ENCODE measurements around the gene SLC8A2.
A peak's percentile ranks its signal among the peaks of the same experiment; 100 is the strongest.

SLC8A2 gene, protein sequence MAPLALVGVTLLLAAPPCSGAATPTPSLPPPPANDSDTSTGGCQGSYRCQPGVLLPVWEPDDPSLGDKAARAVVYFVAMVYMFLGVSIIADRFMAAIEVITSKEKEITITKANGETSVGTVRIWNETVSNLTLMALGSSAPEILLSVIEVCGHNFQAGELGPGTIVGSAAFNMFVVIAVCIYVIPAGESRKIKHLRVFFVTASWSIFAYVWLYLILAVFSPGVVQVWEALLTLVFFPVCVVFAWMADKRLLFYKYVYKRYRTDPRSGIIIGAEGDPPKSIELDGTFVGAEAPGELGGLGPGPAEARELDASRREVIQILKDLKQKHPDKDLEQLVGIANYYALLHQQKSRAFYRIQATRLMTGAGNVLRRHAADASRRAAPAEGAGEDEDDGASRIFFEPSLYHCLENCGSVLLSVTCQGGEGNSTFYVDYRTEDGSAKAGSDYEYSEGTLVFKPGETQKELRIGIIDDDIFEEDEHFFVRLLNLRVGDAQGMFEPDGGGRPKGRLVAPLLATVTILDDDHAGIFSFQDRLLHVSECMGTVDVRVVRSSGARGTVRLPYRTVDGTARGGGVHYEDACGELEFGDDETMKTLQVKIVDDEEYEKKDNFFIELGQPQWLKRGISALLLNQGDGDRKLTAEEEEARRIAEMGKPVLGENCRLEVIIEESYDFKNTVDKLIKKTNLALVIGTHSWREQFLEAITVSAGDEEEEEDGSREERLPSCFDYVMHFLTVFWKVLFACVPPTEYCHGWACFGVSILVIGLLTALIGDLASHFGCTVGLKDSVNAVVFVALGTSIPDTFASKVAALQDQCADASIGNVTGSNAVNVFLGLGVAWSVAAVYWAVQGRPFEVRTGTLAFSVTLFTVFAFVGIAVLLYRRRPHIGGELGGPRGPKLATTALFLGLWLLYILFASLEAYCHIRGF

DNA sequence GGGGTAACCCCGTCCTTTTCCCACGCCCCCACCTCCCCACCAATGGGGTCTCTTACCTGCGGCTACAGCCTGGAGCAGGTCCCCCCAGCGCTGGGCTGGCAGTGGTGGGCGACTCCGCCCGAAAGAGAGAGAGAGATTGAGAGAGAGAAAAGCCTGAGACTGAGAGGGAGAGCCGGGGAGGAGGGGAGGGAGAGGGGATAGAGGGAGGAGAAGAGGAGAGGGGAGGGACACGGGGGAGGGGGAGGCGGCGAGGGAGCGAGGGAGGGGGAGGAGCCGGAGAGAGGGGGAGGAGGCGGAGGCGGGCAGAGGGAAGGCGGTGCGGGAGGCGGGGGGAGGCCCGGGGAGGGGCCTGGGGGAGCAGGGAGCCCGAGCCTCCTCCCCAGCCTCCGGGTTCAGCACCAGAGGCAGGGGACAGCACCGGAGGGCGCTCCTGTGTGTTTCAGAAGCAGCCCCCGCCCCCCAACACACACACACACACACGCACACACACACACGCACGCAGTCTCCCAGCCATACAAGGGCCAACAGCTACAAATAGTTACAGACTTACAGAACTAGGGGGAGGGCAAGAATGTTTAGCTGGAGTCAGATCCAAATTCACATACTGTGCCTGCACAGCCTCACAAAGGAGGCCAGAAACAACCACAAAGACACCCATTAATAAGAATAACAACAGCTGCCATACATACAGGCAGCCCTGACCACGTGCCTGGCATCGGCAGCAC lies at the start of gene SLC8A2:
SLC8A2 (minus strand) TSS at position 161 of the 725 bp plus-strand sequence. CDS start 5,490 bp downstream, outside the sequence.
- no peak for DNase-seq (ENCODE audit: low spot score)

DNA sequence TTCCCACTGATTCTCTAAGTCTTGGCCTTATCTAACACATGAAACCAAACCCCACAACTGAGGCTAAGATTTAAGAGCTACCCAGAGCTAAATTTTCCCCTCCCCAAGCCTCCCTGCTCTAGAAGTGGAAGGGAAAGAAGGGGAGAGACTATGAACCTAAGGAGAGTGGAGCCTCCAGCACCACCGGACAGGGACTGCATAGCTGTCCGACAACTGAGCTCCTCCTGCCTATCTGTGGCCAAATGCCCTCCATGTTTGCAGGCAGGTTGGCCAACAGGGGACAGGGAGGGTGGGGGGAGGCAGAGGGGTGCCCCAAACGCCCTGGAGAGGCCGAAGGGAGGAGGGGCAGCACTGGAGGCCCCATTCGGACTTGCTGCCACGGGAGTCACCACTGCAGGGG lies 49.1 kb upstream of the SLC8A2 start:
- no peak for DNase-seq (ENCODE audit: low spot score)

DNA sequence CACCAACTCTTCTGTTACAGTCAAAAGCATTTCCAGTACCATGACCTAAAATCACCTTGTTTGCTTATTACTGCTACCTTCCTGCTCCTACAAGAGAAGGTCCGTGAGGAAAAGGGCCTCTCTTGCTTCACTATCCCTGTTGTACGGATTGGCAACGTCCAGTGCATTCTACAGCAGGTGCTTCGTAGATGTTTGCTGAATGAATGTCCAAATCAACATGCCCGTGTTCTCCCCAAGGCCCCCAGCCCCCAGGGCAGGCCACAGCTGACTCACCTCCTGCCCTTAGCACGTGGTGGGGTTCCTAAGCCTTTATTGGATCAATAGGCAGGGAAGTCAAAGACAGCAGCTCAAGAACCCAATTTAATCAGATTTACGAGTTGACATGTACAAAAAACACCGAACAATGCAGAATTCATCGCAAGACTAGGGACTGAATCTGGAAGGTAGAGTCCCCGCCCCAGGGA lies 48.7 kb upstream of the SLC8A2 start:
- DNase-seq (ENCODE audit: low spot score) = no peak

DNA sequence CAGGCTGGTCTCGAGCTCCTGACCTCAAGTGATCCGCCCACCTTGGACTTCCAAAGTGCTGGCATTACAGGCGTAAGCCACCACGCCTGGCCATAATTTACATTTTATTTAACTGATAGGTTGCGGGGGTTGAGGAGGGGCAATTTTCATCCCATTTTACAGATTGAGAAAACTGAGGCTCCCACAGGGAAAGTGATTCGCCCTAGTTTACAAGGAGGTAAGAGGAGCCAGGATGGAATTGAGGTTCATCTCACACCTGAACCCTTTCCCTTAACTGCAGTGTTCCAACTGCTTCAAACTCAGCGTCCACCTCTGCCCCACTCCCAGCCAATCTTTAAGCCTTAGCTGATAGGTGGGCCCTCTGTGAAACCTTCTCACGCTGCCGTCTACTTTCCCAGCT lies 47.2 kb upstream of the SLC8A2 start:
- DNase-seq (ENCODE audit: low spot score) = no peak

DNA sequence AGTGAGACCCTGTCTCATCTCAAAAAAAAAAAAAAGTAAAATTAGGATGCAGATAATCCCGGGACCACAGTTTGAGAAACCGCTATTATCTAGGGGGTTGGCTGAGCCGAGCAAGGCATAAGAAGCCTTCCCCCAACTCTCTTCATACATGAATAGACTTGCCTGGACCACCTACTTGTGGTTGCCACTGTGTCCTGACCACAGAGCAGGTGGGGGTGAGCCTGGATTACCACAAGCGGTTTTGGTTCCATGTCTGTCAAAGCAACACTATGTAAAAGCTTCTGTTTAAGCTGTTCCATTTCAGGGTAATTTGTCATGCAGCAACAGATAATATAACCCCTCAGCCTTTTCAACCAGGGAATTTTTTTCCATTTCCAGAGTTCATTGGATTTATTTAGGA lies 46.4 kb upstream of the SLC8A2 start:
- no peak for DNase-seq (ENCODE audit: low spot score)

DNA sequence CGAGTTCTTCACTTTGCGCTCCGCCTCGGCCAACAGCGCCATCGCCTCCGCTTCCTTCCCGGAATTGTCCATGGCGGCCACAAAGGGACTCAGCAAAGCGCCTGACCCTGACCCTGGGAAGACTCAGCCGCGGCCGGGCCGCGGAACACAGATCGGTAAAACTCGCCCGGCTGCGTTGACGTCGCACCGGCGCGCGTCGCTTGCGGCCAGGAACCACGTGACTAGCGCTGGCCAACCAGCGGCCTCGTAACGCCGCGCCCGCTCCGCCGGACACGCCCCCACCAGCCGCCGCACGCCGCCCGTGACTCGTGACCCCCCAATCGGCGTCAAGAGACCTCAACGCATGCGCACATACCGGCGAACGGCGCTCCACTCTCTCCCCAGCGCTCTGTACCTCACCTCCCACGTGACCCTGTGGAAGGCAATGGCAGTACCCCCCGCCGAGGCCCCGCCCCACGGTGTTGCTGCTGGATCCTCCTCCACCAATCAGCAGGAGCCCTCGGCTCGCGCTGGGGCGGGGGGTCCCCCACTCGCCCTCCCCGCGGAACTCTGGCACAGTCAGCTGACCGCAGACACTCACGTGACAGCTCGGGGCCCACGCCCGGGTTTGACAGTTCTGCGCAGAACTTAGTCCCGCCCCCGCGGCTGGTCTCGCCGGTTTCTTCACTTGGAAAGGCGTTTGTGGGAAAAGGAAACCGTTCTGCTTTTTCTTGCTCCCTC lies 43.3 kb upstream of the SLC8A2 start, which contains the start of gene NAPA:
NAPA (minus strand) TSS at position 195 of the 720 bp plus-strand sequence; CDS start at position 72, 123 bp downstream.
- DNase-seq (ENCODE audit: low spot score) = peak; percentile 100

DNA sequence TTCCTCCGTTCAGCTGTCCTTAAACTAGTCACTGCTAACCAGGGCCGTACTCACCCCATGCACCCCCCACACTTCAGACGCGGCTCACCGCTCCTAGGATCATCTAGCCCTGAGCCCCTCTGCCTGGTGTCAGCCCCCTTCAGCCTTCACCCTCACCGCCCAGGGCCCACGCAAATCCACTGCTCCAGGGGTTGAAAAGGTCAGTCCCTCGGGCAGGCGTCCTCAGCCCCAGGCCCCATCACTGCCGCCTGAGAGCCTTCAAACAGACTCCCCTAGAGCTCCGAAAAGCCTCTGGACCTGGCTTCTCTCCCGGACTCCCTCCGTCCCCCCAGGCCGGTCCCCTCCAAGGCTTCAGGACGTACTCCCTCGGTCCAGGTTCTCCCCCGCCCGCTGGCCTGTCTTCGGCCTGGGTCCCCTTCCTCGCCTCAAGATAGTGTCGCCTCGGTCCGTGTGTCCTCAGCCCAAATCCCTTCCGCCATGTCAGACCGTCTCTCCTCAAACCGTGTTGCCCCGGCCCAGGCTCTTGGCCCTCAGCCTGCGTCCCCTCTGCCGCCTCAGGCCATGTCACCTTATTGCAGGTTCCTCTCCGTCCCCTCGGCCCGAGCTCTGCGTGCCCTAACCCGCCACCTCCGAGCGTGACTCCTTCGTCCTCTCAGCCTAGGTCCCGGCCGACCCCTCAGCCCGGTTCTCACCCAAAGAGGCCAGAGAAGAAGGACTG lies 42.6 kb upstream of the SLC8A2 start:
- DNase-seq (ENCODE audit: low spot score) = no peak

DNA sequence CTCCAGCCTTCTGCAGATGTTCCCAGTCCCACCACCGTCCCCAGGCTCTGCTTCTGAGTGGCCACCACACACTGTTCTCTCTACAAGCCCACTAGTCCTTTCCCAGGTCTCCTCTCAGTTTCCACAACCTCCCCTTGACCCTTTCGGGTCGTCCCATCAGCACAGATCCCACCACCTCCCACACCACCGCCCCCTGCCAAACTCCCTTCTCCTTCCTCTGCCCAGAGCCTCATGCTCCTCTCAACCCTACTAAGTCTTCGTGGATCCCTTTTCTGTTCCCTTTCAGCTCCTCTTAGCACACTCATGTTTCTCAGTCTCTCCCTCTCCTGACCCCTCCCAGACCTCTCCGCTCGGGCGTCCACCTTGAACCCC lies 41.2 kb upstream of the SLC8A2 start:
- no peak for DNase-seq (ENCODE audit: low spot score)

DNA sequence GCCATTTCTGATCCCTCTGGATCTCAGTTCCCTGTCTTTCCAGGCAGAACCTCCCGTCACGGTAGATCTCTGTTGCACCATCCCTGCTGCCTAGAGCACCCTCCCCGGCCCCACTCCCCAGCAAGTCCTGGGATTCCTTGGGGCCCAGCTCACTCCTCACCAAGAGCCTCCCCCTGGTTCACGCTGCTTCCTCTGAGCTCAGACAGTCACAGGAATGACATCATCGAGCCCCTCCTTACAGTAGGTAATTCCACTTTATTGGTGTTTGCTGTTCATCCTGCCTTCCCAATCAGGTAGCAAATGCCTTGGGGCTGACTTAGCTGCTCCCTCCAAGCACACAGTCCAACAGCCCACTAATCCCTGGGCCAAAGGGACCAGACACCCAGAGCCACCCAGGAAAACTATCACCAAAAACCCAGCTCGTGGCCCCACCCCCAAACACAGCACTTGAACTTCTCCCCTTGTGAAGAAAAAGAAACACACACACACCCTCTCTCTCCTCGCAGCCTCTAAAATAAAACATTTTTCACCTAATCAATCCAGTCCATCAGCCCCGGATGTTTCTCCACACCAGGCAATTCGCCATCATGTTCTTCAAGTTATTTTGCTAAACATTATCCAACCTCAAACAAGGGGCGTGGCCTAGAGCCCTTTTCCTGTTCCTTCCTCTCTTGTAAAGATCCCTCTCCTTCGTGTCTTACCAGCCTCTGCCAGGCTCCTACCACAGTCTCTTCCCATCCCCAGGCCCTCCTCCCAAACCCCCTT lies 40.7 kb upstream of the SLC8A2 start:
- DNase-seq (ENCODE audit: low spot score) = peak; percentile 53

DNA sequence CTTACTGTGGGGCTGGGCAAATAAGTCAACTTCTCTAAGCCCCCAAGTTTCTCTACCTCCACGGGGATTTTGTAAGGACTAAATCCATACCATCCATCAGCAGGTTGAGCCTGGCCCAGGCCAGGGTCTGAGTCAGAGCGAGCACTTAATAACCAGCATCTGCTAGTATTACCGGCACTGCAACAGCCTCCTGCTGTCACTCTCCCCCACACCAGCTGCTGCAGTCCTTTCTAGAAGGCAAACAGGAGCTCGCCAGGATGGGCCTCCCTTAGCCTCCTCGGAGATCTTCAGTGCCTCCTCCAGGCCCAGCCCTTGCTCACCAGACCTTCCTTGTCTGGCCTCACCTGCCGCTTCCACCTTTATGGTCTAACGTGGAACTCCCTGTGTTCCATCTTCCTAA lies 40.0 kb upstream of the SLC8A2 start:
- no peak for DNase-seq (ENCODE audit: low spot score)

DNA sequence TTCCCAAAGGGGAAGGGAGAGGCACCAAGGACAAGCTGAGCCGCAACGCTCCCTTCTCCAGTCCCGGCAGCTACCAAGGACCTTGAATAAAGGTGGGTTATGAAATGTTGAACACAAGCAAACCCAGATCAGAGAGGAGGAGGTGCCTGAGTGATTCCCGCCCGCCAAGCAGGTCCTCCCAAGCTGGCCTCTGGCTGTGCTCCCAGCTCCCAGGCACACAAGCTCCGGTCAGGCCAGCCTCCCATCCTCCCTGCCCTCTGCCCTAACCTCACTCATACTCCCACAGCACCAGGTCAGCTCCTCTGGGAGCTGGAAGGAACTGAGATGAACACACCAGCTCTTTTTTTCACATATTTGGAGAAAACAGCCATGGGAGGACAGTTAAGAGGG lies 39.4 kb upstream of the SLC8A2 start:
- DNase-seq (ENCODE audit: low spot score) = no peak

DNA sequence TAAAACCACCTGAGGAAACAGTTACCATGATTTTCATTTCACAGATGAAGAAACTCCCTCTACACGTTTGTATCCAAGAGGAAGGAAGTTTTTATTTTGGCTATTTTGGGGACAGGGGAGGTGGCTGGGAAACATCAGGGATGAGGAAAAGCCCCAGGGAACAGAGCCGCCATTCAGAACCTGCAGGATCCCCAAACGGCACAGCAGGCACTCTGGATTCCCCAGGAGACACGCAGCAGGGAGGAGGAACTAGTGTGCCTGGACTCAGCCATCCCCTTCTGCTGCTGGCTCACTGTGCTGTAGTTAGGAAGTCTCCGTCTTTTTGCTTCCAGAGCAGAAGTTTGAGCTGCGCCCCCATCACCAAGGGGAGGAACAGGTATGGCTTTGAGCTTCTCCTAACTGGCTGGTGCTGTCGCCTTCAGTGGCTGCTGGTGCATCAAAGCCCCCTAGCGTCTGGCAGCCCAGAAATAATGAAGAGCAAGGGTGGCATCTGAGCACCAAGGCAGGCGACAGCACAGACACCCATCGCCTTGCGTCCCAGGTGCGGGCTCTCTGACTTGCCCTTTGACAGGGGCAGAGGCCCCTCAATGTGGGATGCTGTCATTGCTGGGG lies 38.9 kb upstream of the SLC8A2 start:
- DNase-seq (ENCODE audit: low spot score) = no peak

DNA sequence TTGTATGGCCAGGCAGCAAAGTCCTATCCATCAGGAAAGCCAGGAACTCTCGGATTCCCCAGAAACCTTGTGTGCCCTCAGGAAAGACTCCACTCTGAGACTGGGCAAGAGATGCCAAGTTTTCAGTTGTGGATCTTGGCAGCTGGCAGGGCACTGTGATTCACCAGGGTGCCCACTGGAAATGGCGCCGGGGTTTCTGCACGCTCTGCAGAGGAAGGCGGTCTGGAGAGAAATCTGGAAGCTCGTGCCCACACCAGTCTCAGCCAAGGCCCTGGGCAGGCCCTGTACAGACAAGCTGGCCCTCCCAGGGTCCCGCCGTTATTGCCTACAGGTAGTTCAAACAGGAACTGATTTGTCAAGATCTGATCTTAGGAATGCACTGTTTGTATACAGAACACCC lies 38.3 kb upstream of the SLC8A2 start:
- no peak for DNase-seq (ENCODE audit: low spot score)

DNA sequence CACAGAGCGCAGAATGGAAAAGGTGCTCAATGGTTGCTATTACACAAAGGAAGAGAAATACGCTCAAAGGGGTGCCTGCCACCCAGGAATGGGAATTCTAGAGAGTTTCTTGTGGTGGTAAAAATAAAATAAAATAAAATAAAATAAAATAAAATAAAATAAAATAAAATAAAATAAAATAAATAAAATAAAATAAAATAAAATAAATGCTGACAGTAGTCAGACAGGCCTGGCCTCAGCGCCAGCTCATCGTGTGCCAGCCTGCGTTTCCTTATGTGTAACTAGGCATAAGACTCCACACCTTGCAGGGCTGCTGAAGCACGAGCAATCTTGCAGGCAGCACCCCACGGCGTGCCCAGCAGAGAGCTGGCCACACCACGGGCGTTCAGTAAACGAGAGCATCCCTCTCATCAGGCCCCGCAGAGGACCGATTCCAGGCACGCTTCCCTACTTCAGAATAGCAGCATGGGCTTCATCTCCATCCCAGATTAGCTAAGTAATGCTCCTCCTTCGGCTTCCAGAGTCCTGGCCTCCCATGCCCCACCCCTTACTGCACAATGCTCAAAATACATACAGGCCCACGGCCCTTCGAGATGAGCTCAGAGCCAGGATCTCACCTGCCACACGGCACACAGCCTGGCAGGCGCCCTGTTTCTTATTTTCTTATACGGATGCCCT lies 37.6 kb upstream of the SLC8A2 start:
- DNase-seq (ENCODE audit: low spot score) = no peak

DNA sequence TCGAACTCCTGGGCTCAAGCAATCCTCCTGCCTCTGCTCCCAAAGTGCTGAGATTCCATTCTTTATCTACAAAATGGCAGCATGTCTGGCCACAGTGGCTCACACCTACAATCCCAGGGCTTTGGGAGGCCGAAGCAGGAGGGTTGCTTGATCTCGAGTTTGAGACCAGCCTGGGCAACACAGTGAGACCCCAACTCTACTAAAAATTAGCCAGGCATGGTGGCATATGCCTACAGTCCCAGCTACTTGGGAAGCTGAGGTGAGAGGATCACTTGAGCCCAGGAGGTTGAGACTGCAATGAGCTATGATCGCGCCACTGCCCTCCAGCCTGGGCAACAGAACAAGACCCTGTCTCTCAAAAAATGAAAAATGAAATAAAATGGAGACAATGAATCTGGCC lies 37.0 kb upstream of the SLC8A2 start:
- no peak for DNase-seq (ENCODE audit: low spot score)

DNA sequence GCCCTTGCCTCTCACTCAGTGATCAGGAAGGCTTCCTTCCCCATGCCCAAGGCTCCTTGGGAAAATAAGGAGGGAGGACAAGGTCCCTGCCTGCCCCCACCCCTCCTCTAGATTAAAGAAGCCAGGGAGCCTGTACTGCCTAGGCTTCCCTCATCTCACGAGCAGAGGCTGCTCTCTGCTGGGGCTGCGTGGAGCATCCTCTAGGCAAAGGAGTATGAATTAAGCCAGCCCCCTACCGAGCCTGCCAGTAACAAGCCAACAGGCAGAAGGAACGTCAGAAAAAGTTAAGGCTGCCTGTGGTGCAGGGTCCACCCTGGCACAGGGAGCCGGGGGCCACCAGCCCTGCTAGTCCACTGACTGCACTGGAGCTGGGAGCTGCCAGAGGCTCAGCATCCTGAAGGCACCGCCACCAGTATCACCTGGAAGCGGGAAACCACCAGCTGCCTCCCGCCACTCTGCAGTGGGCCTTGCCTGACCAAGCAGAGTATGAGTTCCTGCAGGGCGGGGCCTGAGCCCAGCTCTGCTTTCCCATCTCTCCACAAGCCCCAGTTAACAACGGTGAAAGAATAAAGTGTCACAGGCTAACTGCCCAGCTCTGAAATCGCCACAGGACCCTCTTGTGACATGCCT lies 36.3 kb upstream of the SLC8A2 start:
- DNase-seq (ENCODE audit: low spot score) = no peak

DNA sequence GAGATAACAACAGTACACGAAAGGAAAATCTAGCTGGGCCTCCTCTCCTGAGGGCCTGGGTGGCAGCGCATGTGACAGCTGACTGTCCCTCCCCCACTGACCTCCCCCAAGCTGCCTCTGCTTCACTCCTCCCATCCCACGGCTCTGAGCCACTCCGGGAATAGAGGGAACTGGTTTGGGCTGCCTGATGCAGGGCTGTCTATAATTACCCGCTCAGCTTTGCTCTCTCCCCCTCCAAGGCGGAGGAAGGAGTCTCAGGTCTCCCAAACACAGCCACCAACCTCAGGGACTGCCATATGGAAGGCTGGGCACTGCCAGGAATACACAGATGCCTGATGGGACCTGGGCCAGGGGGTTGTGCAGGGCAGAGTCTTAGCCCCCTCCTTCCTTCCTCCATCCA lies 35.3 kb upstream of the SLC8A2 start:
- no peak for DNase-seq (ENCODE audit: low spot score)

DNA sequence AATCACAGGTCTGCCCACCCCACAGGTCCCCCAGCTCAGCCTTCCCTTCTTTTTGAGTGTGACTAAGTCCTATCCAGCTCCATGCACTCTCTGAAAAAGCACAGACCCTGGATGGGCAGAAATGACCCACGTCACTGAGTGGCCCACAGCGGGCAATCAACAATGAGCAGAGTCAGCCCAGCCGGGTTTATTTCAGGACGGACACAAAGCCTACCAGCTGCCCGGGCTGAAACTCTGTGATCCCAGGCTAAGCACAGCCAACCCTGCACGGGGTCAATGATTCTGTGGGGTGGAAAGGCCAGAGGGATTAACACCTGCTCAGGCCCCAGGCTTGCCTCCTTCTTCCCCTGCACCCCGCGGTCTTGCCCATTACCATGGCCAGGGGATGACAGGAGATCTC lies 34.8 kb upstream of the SLC8A2 start:
- DNase-seq (ENCODE audit: low spot score) = no peak

DNA sequence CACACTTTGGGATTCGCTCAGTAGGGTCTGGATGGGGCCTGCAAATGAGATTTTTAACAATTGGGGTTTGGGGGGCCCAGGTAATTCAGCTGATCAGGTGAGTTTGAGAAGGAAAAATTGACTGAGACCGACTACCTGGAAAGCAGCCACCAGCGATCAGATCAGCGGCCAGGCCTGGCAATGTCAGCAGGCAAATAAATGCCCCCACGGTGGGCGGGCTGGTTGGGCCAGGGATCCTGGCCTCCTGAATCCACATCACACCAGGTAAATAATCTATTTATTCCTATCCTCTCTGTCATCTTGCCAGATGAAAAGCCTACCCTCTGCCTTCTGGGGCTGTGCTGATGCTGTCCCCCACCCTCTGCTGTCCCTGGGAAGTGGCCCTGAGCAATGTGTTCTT lies 33.8 kb upstream of the SLC8A2 start:
- no peak for DNase-seq (ENCODE audit: low spot score)
